IPS-20b (cell line): ENCODE results near the gene SLC47A1.

Experiments used
- H3K27ac ChIP-seq: one replicate; pipeline ENCODE4 v1.5.1; 2013; ENCODE audit warnings: low read length
- H3K27me3 ChIP-seq: 2 replicates; pipeline ENCODE4 v1.6.1; 2013; ENCODE audit warnings: mild to moderate bottlenecking, low read length, inconsistent platforms; ENCODE audit not compliant: insufficient read depth
- H3K36me3 ChIP-seq: 2 replicates; pipeline ENCODE4 v1.6.1; 2013; ENCODE audit warnings: low read depth, mild to moderate bottlenecking, inconsistent platforms, low read length, moderate library complexity; ENCODE audit not compliant: insufficient read depth
- H3K4me1 ChIP-seq: 2 replicates; pipeline ENCODE4 v1.6.1; 2013; ENCODE audit warnings: mild to moderate bottlenecking, control low read depth, inconsistent platforms, low read length, moderate library complexity; ENCODE audit not compliant: insufficient read depth
- H3K4me3 ChIP-seq: 2 replicates; pipeline ENCODE4 v1.5.1; 2013; ENCODE audit warnings: mild to moderate bottlenecking, low read length, inconsistent platforms
- H3K9ac ChIP-seq: 2 replicates; pipeline ENCODE4 v1.6.1; 2013; ENCODE audit warnings: low read depth, mild to moderate bottlenecking, inconsistent platforms, low read length, moderate library complexity
- H3K9me3 ChIP-seq: 2 replicates; pipeline ENCODE4 v1.6.1; 2013; ENCODE audit warnings: mild to moderate bottlenecking, low read depth, low read length, inconsistent platforms; ENCODE audit not compliant: insufficient read depth

Gene SLC47A1

GRCh38 chr17:19531780-19532501 is 1.7 kb upstream of the SLC47A1 start:
- H3K9ac ChIP-seq: no peak overlapping the region
- no peaks in the 10 kb centered on the region for H3K36me3 ChIP-seq
- H3K4me1 ChIP-seq: no peaks in the 10 kb centered on the region
- H3K27ac ChIP-seq: no peak overlapping the region
- H3K9me3 ChIP-seq: no peaks in the 10 kb centered on the region
- H3K27me3 ChIP-seq: peaks cover 43% of the 10 kb centered on the region
- H3K4me3 ChIP-seq: no peak overlapping the region

DNA sequence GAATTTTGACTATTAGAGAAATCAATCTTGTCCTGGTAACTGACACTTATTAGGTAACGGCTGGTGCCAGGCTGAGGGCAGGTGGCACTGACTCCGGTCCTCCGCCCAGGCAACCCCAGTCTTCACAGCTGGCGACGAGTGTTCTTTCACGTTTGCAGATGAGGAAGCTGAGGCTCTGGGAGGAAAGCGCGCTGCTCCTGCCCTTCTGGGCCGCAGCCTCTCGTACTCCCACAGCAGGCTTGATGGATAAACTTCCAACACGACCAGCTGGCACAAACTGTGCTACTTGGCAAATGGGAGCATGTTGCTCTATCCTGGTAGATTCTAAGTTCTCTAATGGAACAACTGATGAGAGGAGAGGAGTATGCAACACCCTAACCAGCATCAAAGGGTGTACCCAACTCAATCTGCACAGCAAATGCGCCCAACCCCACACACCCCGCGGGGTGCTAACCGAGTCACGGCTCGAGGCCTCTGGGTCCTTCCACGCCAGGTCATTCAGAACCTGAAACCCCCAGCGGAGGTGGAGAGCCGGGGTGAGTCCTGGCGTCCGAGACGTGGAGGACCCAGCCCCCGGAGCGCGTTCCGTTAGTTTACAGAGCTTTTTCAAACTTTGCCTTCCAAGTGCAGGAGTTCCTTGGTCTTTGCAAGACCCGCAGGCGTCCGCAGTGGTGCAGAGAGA is 477 bp upstream of the SLC47A1 start:
- peaks cover under 1% of the 10 kb centered on the region; the same call in 1 of the 2 replicates for H3K4me1 ChIP-seq
- H3K9me3 ChIP-seq: no peaks in the 10 kb centered on the region
- no peak overlapping the region for H3K27ac ChIP-seq
- peak overlapping the region; percentile 66; the same call in 1 of the 2 replicates for H3K4me3 ChIP-seq
- peaks cover 46% of the 10 kb centered on the region for H3K27me3 ChIP-seq
- no peaks in the 10 kb centered on the region for H3K36me3 ChIP-seq
- H3K9ac ChIP-seq: no peak overlapping the region

DNA sequence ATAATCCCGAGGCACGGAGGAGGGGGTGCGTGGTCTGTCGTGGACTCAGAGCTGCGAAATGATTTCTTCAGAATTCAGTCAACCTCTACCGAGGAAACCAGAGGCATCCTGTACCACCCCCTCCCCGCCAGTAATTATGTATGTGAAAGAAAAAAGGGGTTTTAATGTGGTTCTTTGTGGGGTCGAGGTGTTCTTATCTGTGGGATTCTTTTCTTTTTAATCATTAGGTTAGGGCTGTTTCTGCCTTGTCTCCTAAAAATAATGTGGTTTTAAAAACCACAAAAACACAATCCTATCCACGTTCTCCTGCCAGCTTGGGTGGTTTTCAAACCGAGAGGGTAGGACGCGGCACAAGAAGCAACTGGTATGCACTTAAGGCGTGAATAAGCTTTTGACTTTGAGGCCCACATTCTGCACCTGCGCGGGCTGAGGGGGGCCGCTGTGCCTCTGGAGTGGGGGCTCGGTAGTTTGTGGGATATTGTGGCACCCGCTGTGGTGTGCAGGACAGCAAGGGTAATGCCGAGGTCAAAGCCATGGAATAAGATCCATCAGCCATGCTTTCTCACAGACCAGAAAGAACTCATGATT is 1.0 kb downstream of the SLC47A1 start:
- peaks cover 46% of the 10 kb centered on the region for H3K27me3 ChIP-seq
- peak overlapping the region; percentile 66 for H3K4me3 ChIP-seq
- no peak overlapping the region; the same call in 1 of the 2 replicates for H3K9ac ChIP-seq

GRCh38 chr17:19537111-19537510 is 3.5 kb downstream of the SLC47A1 start:
- Histone ChIP-seq H3K4me1 (peaks cover 4% of the 10 kb centered on the region; the same call in 1 of the 2 replicates), H3K9me3 (no peaks in the 10 kb centered on the region), H3K27me3 (peaks cover 40% of the 10 kb centered on the region), H3K4me3 (no peak overlapping the region), H3K36me3 (no peaks in the 10 kb centered on the region), H3K9ac (no peak overlapping the region), H3K27ac (no peak overlapping the region)

More for the DNA sequence above, 1.0 kb downstream of the SLC47A1 start:
- no peaks in the 10 kb centered on the region for H3K36me3 ChIP-seq
- H3K4me1 ChIP-seq: peaks cover 4% of the 10 kb centered on the region; the same call in 1 of the 2 replicates
- H3K9me3 ChIP-seq: no peaks in the 10 kb centered on the region
- H3K27ac ChIP-seq: no peak overlapping the region

DNA sequence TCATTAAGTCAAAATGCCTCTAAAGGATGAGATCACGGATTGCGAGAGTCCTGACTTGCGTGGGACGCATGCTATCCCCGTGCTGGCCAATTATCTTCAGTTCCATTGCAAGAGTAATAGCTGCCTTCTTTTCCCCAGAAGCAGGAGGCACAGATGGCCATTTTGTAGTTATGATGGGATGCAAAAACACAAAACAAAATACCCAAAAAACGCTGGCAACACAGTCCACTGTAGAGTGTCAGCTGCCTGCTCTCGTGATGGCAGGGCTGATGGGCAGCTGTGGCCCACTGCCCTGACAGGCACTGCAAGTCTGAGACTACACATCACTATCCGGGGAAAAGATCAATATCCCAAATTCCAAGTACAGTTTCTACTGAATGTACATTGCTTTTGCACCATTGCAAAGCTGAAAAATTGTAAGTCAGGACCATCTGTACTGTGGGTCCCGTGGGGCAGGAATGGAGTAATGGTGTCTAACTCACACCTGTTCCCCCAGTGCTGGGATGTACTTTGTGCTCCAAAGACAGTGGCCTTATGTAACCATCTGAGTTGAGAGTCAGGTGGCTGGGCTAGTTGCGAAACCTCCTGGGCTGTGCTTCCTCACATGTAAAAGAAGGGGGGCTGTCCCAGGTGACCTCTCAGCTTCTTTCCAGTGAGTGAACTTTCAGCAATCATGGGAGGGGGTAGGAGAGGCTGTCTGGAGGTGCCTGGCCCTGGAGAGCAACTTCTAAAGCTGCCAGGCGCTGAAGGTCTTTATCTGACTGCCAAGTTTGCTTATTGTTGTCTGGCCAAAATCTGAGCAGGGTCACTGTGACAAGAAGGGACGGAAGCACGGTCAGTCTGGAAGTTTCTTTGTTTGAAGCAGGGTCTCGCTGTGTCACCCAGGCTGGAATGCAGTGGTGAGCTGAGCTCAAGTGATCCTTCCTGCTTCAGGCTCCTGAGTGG is 4.7 kb downstream of the SLC47A1 start:
- peaks cover 28% of the 10 kb centered on the region for H3K27me3 ChIP-seq
- no peak overlapping the region for H3K27ac ChIP-seq
- H3K9ac ChIP-seq: no peak overlapping the region
- H3K4me3 ChIP-seq: no peak overlapping the region
- peaks cover 4% of the 10 kb centered on the region; the same call in 1 of the 2 replicates for H3K4me1 ChIP-seq
- no peaks in the 10 kb centered on the region for H3K36me3 ChIP-seq
- no peaks in the 10 kb centered on the region for H3K9me3 ChIP-seq

GRCh38 chr17:19539040-19539399 is 5.4 kb downstream of the SLC47A1 start:
- no peaks in the 10 kb centered on the region for H3K36me3 ChIP-seq
- H3K4me1 ChIP-seq: peaks cover 4% of the 10 kb centered on the region; the same call in 1 of the 2 replicates
- H3K27ac ChIP-seq: no peak overlapping the region
- no peak overlapping the region for H3K9ac ChIP-seq
- no peaks in the 10 kb centered on the region for H3K9me3 ChIP-seq
- H3K27me3 ChIP-seq: peaks cover 21% of the 10 kb centered on the region
- no peak overlapping the region for H3K4me3 ChIP-seq

GRCh38 chr17:19539841-19540311 is 6.2 kb downstream of the SLC47A1 start:
- no peaks in the 10 kb centered on the region for H3K9me3 ChIP-seq
- H3K9ac ChIP-seq: no peak overlapping the region
- H3K4me3 ChIP-seq: no peak overlapping the region
- H3K36me3 ChIP-seq: no peaks in the 10 kb centered on the region
- H3K4me1 ChIP-seq: peaks cover 4% of the 10 kb centered on the region; the same call in 1 of the 2 replicates
- peaks cover 13% of the 10 kb centered on the region for H3K27me3 ChIP-seq
- no peak overlapping the region for H3K27ac ChIP-seq

DNA sequence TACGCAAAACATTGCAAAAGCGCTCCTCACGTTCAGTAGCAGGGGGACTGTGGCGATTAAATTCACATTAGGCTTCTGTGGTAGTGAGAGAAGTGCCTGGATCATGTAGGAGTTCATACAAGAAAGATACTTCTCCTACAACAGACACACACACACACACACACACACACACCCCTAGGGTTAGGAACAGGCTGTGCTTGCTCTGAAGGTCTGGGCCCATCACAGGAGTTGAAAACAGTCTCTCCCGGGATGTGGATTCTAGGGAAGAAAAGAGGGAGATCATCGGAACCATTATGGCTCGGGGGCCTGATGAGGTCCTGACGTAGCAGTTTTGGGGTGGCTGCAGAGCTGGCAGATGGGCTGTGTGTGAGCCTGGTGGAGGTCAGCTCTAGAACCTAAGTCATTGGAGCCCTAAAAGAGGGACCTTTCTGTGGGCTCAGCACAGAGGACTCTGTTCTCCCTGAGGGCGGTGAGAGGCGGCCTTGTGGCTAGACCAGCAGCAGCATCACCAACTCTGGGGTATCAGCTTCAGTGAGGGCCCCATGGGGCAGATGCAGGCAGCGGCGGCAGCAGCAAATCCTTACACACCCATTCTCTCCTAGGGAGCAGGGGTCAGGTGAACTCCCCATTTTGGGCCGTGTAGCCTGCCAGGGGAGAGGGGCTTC is 7.2 kb downstream of the SLC47A1 start:
- Histone ChIP-seq H3K27me3 (peaks cover 3% of the 10 kb centered on the region; the same call in 1 of the 2 replicates), H3K9me3 (no peaks in the 10 kb centered on the region), H3K4me1 (peaks cover 4% of the 10 kb centered on the region; the same call in 1 of the 2 replicates), H3K9ac (no peak overlapping the region), H3K4me3 (no peak overlapping the region), H3K36me3 (no peaks in the 10 kb centered on the region), H3K27ac (no peak overlapping the region)

- H3K9me3 ChIP-seq: no peaks in the 10 kb centered on the region
These were observed 7.8 kb downstream of the SLC47A1 start for GRCh38 chr17:19541445-19541844.

DNA sequence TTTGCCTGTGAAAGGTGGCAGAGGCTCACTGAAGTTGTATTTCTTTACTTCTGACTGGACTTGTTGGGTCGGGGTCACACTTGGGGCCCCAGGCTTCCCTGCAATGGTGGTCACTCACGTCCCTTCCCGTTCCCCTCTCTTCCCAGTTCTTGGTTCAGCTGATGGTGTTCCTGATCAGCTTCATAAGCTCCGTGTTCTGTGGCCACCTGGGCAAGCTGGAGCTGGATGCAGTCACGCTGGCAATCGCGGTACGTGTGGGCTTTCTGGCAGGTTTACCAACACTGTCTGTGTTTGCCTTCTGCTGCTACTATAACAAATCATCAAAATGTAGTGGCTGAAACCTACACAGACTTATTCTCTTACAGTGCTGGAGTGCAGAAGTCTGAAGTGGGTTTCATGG is 8.6 kb downstream of the SLC47A1 start:
- H3K9me3 ChIP-seq: no peaks in the 10 kb centered on the region
- H3K4me1 ChIP-seq: peaks cover 4% of the 10 kb centered on the region; the same call in 1 of the 2 replicates
- no peak overlapping the region for H3K27ac ChIP-seq
- peaks cover 3% of the 10 kb centered on the region; the same call in 1 of the 2 replicates for H3K27me3 ChIP-seq
- no peak overlapping the region for H3K9ac ChIP-seq
- no peaks in the 10 kb centered on the region for H3K36me3 ChIP-seq
- H3K4me3 ChIP-seq: no peak overlapping the region

More at GRCh38 chr17:19541445-19541844, 7.8 kb downstream of the SLC47A1 start:
- Histone ChIP-seq H3K9ac (no peak overlapping the region), H3K36me3 (no peaks in the 10 kb centered on the region), H3K27ac (no peak overlapping the region), H3K27me3 (peaks cover 3% of the 10 kb centered on the region; the same call in 1 of the 2 replicates), H3K4me1 (peaks cover 4% of the 10 kb centered on the region; the same call in 1 of the 2 replicates), H3K4me3 (no peak overlapping the region)
